GM19467 (cell line): ENCODE data around the gene FRMD1.

Experiments
- ATAC-seq: cut with Tn5 transposase; IDR thresholded peaks from one replicate; pipeline ENCODE4 v1.9.1; 2021; ENCODE audit warnings: mild to moderate bottlenecking, moderate library complexity; ENCODE audit not compliant: unreplicated experiment

FRMD1 gene

GRCh38 chr6:168058691-168059551 lies 20.1 kb downstream of the FRMD1 start:
- no peak for ATAC-seq

GRCh38 chr6:168057836-168058235 lies 21.2 kb downstream of the FRMD1 start:
- no peak for ATAC-seq

GRCh38 chr6:168056892-168057527 lies 22.0 kb downstream of the FRMD1 start:
- ATAC-seq, result no peak

- ATAC-seq, result no peak
Observed at GRCh38 chr6:168055696-168056489, 23.1 kb downstream of the FRMD1 start.

GRCh38 chr6:168054765-168055560 lies 24.0 kb downstream of the FRMD1 start:
- ATAC-seq, result no peak

GRCh38 chr6:168053957-168054471 lies 25.0 kb downstream of the FRMD1 start:
- no peak for ATAC-seq

- ATAC-seq, result no peak
Observed at GRCh38 chr6:168053086-168053956, 25.7 kb downstream of the FRMD1 start.

GRCh38 chr6:168052291-168052891 lies 26.6 kb downstream of the FRMD1 start:
- no peak for ATAC-seq

GRCh38 chr6:168051648-168052047 lies 27.4 kb downstream of the FRMD1 start:
- no peak for ATAC-seq

GRCh38 chr6:168050881-168051586 lies 28.0 kb downstream of the FRMD1 start:
- no peak for ATAC-seq

GRCh38 chr6:168050225-168050880 lies 28.7 kb downstream of the FRMD1 start:
- ATAC-seq, result no peak

- no peak for ATAC-seq
Observed at GRCh38 chr6:168049706-168050224, 29.2 kb downstream of the FRMD1 start.

GRCh38 chr6:168049277-168049676 lies 29.7 kb downstream of the FRMD1 start:
- no peak for ATAC-seq

GRCh38 chr6:168048724-168049025 lies 30.3 kb downstream of the FRMD1 start:
- no peak for ATAC-seq

GRCh38 chr6:168047841-168048723 lies 30.9 kb downstream of the FRMD1 start:
- ATAC-seq, result no peak

- no peak for ATAC-seq
Observed at GRCh38 chr6:168046696-168047095, 32.3 kb downstream of the FRMD1 start.
